Measurements from ENCODE around the gene FAM47E.
A peak's percentile ranks its signal among the peaks of the same experiment; 100 is the strongest.
"Not testable (repeated sequence)": the region's sequence is repeated elsewhere in the genome, so short reads cannot be mapped to it uniquely, and the experiment has no call there.

Gene FAM47E

DNA sequence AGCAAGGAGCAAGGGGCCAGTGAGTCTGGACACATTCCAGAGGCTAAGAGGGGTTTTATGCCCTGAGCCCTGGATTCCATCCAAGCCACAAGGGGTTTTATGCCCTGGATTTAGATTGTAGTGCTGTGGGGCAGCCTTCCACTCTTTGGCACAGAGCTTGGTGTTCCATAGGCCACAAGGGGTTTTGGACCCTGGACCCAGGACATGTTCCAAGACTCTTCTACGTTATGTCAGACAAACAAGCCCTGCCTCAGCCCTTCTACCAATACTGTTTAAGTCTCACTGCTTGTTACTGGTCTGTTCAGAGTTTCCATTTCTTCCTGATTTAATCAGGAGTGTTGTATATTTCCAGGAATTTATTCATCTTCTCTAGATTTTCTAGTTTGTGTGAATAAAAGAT, 25.1 kb upstream of the FAM47E start:
- no peak for DNase-seq (ENCODE audit: low spot score)

DNA sequence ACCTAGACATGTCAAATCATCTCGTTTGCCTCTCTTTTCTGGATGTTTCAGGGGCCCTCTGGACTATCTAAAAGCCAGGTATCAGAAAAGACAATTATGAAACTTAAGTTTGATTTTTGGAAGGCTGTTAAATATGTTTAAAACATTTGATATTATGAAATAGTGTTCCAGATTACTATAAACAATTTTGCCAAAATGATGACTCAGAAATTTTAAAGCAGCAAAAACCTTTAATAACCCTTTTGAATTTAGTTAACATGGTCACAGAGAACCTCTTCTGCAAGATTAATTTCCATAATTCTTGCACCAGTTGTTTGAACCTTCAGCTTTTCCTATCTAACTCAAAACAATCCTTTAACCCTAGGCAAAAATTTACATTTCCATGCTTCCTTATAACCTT, 18.8 kb upstream of the FAM47E start:
- DNase-seq (ENCODE audit: low spot score) = no peak

DNA sequence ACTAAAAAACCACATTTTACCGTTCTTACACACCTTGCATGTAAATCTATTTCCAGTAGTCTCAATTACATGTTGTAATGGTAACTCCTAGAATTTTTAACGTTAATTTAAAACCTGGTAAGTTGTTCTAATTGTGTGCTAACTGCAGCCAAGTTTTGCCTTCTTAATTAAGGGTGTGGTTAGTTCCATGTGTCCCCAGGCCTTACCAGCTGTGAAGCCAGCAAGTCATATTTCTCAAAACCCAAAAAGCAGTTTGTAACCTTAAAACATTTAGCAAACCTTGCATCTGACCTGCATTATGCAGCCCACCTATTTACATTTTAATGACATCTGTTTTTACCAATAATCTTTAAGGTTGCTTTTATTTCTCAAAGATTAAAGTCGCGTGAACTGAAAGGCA, 18.4 kb upstream of the FAM47E start:
- no peak for DNase-seq (ENCODE audit: low spot score)

DNA sequence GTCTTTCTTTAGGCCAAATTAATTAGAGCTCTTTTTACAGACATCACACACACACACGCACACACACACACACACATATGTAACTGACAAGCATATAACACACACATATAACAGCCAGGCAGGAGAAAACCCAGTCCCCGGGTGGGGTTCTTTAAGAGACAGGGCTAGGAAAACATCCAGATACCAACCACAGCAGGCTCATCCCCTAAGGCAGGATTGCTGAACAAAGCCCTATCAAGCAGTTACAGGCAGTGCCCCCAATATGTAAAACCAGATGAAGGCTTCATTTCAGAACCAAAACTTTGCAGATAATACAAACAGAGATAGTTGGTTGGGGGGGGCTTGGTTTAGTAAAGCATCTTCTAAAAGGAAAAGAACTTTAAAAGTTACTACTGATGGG, 18.0 kb upstream of the FAM47E start:
- no peak for DNase-seq (ENCODE audit: low spot score)

DNA sequence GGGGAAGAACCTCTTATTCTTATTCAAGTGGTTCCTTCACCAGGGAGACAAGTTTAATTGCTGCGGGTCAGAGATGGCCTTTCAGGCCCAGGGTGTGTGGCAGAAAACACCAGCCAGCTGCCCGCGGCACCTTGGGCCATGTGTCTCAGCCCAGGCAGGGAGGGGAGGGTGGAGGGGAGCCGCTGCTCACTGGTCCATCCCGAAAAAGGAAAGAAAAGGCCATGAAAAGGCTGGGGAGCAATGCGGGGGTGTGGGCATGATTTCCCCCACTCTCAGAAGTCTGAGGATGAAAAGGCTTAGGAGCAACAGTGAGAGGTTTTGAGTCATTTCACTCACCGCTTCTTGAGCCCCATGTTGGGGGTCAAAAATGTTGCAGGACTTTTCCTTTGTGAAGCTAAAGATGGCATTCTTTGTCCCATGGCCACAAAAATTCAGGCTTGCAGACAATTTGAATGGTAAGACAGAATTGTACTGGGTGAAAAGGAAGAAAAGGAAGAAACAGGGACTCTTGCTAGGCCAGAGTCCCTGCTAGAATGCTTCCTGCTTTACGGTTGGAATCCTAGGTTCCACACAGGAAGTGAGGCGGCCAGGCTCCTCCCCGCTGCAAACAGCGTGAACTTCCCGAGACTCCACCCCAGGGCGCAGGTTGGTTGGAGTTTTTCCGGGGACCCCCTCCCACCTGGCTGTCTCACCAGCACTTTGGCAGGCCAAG, 17.4 kb upstream of the FAM47E start:
- DNase-seq (ENCODE audit: low spot score) = no peak

DNA sequence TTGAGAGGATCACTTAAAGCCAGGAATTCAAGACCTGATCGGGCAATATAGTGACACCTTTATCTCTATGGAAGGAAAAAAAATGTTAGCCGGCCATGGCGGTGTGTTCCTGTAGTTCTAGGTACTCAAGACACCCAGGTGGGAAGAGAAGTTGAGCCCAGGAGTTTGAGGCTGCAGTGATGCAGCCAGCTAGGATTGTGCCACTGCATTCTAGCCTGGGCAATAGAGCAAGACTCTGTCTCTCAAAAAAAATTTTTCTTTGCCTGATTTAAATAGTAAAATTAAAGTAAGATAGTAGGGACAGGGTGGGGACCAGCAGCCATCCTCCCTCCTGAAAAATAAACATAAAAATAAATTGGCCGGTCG, 16.9 kb upstream of the FAM47E start:
- no peak for DNase-seq (ENCODE audit: low spot score)

DNA sequence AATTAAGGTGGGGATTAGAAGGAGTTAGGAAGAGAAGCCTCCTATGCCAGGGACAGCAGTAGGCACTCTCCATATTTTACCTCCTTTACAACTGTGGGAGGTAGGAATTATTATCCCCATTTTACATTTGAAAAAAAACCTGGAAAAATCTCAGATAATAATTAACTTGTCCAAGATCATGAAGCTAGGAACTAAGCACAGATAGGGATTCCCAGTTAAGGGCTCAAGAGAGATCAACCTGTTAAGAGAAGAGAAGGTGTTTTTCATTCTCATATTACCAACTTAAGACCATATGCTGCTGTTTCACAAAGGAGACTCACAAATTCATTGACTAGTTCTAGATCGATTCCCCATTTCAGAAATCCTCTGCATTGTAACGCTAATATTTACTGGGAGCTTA, 16.1 kb upstream of the FAM47E start:
- DNase-seq (ENCODE audit: low spot score) = no peak

DNA sequence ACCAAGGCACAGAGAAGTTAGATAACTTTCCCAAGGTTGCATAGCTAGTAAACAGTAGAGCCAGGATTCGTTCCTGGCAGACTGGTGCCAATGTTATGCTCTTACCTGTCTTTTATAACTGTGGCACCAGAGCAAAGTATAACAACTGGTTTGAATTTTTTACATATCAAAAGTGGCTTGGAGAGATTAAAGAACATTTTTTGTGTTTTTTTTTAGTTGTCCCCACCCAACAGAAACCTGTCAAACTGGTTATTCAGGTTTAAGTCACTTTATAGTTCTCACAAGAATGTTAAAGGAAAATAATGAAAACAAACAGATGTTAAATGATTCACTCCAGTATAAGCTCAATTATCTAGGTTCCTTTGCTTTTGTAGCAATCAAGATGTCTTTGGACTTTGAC, 15.6 kb upstream of the FAM47E start:
- no peak for DNase-seq (ENCODE audit: low spot score)

DNA sequence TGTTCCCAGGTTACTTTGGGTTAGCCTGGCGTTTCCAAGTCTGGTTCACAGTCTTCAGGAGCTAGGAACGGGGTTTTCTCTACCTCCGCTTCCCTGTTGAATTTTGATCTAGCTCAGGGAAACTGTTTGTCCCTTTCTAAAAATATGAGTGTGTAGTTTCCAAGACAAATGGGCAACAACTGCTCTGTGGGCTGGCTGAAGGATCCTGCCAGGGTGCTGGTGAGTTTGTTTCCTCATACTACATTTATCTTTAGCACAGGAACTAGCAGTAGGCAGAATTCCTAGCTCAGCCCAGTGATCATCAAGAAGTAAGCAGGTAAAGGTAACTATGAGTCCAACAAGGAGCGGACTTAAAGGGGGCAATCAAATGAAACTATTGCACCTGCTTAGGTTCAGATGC, 13.3 kb upstream of the FAM47E start:
- DNase-seq (ENCODE audit: low spot score) = no peak

DNA sequence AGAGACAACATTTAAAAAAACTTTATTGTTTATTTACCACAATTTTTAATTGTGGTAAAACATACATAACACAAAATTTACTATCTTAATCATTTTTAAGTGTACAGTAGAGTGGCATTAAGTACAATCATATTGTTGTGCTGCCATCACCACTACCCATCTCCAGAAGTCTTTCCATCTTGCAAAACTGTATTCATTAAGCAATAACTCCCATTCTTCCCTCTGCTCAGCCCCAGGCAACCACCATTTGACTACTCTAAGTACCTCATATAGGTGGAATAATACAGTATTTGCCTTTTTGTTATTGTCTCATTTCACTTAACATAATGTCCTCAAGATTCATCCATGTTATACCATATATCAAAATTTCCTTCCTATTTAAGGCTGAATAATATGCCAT, 12.8 kb upstream of the FAM47E start:
- no peak for DNase-seq (ENCODE audit: low spot score)

DNA sequence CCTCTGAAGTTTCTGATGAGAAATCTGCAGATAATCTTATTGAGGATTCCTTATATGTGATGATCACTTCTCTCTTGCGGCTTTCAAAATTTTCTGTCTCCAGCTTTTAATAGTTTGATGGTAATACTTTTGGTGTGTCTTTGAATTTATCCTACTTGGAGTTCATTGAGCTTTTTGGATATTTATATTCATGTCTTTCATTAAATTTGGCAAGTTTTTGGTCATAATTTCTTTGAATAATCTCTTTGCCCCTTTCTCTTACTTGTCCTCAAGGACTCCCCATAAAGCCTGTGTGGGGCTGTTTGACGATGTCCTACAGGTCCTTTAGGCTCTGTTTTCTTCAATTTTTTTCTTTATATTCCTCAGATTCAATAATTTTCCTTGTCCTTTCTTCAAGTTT, 11.3 kb upstream of the FAM47E start:
- DNase-seq (ENCODE audit: low spot score) = no peak

DNA sequence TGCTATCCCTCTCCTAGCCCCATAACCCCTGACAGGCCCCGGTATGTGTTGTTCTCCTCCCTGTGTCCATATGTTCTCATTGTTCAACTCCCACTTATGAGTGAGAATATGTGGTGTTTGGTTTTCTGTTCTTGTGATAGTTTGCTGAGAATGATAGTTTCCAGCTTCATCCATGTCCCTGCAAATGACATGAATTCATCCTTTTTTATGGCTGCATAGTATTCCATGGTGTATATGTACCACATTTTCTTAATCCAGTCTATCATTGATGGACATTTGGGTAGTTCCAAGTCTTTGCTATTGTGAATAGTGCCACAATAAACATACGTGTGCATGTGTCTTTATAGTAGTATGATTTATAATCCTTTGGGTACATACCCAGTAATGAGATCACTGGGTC, 7.6 kb upstream of the FAM47E start:
- not testable (repeated sequence) for DNase-seq (ENCODE audit: low spot score)

DNA sequence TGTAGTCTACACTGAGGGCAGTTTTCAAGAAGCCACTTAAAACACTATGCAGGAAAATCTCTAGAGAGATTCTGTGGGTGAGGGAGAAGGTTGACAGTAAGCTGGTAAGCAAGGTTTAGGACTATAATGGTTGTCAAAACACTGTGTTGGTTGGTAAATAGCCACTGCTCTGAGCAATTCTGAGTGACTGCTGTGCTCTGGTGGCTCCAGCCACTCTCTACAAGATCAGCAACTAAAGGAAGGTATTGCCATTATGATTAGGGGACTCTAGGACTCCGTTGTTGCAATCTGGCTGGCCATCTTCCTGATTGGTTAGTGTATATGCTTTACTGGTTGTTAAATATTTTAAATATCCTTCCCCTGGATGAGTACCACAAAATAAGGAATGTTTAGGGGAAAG, 5.5 kb upstream of the FAM47E start:
- no peak for DNase-seq (ENCODE audit: low spot score)

DNA sequence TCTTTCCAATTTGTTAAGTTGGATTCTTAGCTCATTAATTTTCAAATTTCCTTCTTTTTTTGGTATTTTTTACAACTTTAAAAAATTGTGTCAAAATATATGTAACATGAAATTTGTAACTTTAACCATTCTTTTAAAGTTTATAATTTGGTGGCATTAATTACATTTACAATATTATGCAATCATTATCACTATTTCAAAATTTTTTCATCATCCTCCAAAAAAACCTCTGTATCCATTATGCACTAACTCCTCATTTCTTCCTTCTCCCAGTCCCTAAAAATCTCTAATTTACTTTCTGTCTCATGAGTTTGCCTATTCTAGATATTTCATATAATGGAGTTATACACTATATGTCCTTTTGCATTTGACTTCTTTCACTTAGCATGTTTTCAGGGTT, 4.7 kb upstream of the FAM47E start:
- no peak for DNase-seq (ENCODE audit: low spot score)

DNA sequence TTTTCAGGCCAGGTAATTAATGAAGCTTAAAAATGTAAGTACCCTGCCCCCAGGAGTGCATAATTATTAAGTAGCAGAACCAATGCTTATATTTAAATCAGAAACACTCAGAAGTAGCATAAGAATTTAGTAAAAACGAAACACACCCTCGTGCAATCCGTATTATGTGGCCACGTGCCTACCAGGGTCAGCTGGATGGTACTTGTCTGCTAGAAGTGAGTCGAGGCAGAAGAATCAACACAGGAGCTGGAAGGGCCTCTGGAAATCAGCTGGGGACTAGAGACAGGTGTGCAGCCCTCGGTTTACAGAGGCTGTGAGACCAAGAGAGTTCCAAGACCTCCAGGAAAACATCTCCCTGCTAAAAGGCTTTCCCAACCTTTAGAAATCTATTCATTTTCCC, 559 bp upstream of the FAM47E start:
- DNase-seq (ENCODE audit: low spot score) = no peak

DNA sequence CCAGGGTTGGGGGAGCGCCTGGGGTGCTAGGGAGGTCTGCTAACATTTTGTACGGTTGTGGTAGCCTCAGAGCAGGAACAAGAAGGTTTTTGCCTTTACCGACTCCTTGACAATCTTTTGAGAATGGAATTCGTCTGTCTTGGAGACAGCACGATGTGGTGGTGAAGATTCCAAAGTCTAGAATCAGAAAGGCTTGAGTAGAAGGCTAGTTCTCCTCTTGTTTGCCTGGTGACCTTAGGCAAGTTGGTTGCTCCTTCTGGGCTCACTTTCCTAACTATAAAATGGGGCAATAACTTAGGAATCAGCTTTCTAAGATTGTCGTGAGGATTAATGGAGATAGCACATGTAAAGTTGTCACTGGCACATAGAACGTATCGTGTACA, 741 bp downstream of the FAM47E start:
- DNase-seq (ENCODE audit: low spot score) = peak; percentile 14

DNA sequence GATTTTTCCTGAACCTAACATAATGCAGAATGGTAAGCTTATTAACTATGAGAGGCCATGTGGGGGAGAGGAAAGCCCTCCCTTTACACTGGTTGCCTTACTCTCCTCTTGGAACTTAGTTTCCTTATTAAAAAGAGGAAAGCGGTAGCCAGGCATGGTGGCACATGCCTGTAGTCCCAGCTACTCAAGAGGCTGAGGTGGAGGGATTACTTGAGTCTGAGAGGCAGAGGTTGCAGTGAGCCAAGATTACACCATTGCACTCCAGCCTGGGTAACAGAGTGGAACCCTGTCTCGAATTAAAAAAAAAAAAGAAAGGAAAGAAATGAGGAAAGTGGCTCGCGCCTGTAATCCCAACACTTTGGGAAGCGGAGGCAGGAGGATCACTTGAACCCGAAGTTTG, 2.0 kb downstream of the FAM47E start:
- no peak for DNase-seq (ENCODE audit: low spot score)

DNA sequence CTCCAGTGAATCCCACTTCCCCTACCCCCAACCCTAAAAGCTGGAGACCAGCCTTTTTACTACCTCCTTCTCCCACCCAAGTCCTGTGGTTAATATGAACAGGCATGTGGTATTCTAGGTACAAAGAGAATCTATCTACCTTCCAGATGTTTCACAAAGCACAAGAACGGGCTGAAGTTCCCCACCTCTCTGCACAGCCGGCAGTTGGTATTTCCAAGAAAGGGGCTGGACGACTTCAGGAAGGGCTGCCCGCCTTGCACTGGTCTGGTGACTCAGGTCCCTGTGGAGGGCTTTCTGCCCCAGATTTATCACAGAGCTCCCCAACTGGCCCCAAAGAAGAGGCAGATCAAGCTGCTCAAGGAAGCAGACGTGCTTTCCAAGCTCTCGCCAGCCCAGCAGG, 4.5 kb downstream of the FAM47E start:
- DNase-seq (ENCODE audit: low spot score) = no peak

DNA sequence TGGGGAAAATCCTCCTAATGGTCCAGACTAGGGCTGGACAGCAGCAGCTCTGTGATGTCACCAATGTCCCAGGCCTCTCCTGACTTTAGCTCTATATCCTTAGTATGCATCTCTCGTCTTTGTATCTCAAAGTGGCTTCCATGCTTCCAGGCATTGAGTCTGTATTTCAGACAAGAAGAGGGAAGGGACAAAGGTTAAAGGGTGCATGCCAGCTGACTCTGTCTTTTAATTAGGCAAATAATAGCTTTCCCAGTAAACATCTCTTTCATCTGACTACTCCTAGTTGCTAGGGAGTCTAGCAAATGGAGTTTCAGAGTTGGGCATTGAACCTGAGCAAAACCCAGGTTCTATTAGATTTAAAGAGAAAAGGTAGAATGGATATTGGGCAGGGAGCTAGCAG, 5.4 kb downstream of the FAM47E start:
- no peak for DNase-seq (ENCODE audit: low spot score)

DNA sequence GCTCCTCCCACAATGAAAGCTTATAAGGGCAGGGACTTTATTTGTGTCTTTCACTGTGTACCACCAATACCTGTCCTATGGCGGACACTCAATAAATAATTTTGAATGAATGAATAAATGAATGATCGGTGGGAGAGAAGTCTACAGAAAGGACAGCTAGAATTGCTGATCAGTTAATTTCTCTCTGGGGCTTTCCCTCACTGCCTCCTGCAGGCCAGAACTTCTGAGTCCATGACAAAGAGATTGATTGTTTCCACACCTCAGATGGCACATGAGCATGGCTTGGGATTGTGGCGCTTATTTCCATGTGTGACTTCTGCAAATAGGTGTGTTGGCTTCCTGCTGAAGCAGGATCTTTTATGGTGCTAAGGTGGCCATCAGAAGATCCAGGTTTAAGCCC, 6.3 kb downstream of the FAM47E start:
- DNase-seq (ENCODE audit: low spot score) = no peak

DNA sequence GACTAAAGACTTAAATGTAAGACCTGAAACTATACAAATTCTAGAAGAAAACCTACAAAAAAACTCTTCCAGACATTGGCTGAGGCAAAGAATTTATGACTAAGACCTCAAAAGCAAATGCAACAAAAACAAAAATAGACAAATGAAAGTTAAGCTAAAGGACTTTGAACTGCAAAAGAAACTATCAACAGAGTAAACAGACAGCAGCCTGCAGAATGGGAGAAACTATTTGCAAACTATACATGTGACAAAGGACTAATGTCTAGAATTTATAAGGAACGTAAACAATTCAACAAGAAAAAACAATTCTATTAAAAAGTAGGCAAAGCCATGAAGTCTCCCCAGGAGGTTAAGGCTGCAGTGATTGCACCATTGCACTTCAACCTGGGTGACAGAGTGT, 9.1 kb downstream of the FAM47E start:
- no peak for DNase-seq (ENCODE audit: low spot score)

DNA sequence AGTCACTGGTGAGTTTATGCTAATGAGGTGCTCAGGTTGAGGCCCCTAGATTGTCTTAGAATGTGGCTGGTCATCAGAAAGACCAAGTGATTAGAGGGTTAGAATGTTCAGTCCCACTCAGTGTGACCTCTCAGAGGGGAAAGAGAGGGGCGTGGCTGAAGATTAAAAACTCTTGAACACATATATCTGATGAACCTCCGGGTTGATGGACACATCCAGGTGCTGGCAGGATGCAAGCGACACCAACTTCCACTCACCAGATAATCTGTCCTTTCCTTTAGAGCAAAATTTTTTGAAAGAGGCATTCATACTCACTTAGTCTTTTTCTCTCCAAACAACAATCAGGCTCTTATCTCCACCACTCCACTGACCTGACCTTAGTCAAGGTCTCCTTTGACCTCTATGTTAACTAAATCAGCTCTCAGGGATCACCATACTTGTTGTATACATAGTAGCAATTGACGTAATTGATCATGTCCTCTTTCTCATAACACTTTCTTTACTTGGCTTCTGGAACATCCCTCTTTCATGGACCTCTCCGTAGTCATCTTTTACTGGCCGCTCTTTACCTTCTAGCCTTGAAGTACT, 14.2 kb downstream of the FAM47E start:
- no peak for DNase-seq (ENCODE audit: low spot score)

DNA sequence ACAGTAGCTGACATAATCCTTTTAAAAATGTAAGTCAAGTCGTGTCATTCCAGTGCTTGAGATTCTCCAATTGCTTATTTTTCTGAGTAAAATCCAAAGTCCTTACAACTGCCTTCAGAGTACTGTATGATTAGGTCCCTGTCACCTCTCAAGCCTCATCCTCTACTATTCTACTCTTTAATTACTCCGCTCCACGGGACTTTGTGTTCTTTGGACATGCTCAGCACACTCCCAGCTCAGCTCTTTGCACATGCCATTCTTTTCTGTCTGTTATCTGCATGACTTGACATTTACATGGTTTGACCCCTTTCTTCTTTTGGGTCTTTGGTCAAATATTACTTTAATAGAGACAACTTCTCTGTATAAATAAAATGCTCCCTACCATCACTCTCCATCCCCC, 15.1 kb downstream of the FAM47E start:
- DNase-seq (ENCODE audit: low spot score) = no peak

DNA sequence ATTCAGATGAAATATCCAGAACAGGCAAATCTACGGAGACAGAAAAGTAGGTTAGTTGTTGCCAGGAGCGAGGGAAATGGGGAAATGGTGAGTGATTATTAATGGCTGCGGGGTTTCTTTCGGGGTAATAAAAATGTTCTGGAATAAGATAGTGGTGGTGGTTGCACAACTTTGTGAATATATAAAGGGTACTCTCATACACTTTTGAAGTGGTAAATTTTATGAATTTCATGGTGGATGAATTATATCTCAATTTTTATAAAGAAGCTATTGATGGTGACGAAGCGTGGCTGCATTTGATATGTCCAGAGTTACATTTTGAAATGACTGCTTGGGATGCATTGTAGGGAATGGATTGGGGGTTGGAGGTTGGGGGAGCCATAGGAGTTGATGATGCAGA, 16.3 kb downstream of the FAM47E start:
- DNase-seq (ENCODE audit: low spot score) = no peak
